ENCODE results near the gene SMYD3. TPM values are rescaled to one million over a fixed set of nuclear protein-coding genes. Genes with fewer than 3 reads are reported as not detected.
A peak's percentile ranks its signal among the peaks of the same experiment; 100 is the strongest.

Gene SMYD3
- total and polyA plus RNA-seq, 2 of the 13 experiments (the other 11 are each of a cell fraction or from before 2014, with no cell fraction given) = 27.7 to 35.8 TPM

DNA sequence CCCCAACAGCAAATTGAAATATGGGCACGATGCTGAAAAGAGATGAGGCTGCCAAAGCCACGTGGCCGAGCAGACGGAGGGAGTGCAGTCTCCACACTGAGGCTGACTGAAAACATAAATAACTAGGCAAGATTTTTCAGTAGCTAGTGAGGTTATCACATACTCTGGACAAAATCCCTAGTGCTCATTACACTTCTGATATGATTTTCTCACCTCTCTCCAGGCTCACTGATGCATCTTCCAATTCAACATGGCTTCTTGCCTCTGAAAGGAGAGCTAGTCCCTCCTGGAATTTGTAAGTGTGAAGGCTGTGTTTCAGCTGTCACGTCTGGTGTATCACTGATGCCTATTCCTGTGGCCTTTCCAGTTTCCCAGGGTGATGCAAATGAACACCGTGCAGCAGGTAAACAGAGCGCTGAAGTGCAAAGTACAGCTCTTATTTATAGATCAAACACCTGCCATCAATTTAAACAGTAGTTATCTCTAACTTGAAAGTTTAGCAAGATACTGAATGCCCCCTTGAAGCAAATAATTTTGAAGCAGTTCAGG, 696.2 kb downstream of the SMYD3 start (continued):
- TF ChIP-seq, protein P1, sequence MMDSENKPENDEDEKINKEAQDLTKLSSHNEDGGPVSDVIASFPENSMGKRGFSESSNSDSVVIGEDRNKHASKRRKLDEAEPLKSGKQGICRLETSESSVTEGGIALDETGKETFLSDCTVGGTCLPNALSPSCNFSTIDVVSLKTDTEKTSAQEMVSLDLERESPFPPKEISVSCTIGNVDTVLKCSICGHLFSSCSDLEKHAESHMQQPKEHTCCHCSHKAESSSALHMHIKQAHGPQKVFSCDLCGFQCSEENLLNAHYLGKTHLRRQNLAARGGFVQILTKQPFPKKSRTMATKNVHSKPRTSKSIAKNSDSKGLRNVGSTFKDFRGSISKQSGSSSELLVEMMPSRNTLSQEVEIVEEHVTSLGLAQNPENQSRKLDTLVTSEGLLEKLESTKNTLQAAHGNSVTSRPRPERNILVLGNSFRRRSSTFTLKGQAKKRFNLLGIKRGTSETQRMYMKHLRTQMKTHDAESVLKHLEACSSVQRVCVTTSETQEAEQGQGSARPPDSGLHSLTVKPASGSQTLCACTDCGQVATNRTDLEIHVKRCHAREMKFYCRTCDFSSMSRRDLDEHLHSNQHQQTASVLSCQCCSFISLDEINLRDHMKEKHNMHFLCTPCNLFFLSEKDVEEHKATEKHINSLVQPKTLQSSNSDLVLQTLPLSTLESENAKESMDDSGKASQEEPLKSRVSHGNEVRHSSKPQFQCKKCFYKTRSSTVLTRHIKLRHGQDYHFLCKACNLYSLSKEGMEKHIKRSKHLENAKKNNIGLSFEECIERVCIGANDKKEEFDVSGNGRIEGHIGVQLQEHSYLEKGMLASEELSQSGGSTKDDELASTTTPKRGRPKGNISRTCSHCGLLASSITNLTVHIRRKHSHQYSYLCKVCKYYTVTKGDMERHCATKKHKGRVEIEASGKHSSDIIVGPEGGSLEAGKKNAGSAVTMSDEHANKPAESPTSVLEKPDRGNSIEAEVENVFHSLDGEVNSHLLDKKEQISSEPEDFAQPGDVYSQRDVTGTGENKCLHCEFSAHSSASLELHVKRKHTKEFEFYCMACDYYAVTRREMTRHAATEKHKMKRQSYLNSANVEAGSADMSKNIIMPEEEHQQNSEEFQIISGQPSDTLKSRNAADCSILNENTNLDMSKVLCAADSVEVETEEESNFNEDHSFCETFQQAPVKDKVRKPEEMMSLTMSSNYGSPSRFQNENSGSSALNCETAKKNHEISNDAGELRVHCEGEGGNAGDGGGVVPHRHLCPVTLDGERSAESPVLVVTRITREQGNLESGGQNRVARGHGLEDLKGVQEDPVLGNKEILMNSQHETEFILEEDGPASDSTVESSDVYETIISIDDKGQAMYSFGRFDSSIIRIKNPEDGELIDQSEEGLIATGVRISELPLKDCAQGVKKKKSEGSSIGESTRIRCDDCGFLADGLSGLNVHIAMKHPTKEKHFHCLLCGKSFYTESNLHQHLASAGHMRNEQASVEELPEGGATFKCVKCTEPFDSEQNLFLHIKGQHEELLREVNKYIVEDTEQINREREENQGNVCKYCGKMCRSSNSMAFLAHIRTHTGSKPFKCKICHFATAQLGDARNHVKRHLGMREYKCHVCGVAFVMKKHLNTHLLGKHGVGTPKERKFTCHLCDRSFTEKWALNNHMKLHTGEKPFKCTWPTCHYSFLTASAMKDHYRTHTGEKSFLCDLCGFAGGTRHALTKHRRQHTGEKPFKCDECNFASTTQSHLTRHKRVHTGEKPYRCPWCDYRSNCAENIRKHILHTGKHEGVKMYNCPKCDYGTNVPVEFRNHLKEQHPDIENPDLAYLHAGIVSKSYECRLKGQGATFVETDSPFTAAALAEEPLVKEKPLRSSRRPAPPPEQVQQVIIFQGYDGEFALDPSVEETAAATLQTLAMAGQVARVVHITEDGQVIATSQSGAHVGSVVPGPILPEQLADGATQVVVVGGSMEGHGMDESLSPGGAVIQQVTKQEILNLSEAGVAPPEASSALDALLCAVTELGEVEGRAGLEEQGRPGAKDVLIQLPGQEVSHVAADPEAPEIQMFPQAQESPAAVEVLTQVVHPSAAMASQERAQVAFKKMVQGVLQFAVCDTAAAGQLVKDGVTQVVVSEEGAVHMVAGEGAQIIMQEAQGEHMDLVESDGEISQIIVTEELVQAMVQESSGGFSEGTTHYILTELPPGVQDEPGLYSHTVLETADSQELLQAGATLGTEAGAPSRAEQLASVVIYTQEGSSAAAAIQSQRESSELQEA (CRISPR knock-in tag; IDR thresholded peaks at IDR 0.05; ENCODE audit: not compliant biosample characterization) = no peak
- TF ChIP-seq ZNF777 (CRISPR knock-in tag; IDR thresholded peaks at IDR 0.05) = no peak
- TF ChIP-seq YEATS4 (CRISPR knock-in tag; IDR thresholded peaks at IDR 0.05; ENCODE audit: borderline replicate concordance) = peak; percentile 36; the same call in 1 of the 2 replicates
- TF ChIP-seq EED (CRISPR knock-in tag; IDR thresholded peaks at IDR 0.05) = no peak
- peak; percentile 90; the same call in 1 of the 2 replicates for TF ChIP-seq ZNF292 (CRISPR knock-in tag; IDR thresholded peaks at IDR 0.05; ENCODE audit: borderline replicate concordance, low read depth)
- no peak for TF ChIP-seq ZNF558 (CRISPR knock-in tag; IDR thresholded peaks at IDR 0.05; ENCODE audit: borderline replicate concordance)
- TF ChIP-seq KDM5B (CRISPR knock-in tag; IDR thresholded peaks at IDR 0.05; ENCODE audit: borderline replicate concordance) = no peak
- no peak for TF ChIP-seq SMARCE1 (IDR thresholded peaks at IDR 0.05; ENCODE audit: borderline replicate concordance)
- peak; percentile 100 for TF ChIP-seq MEF2D (CRISPR knock-in tag; IDR thresholded peaks at IDR 0.05)
- no peak for TF ChIP-seq MAF1 (CRISPR knock-in tag; IDR thresholded peaks at IDR 0.05; ENCODE audit: borderline replicate concordance)
- TF ChIP-seq, protein P2, sequence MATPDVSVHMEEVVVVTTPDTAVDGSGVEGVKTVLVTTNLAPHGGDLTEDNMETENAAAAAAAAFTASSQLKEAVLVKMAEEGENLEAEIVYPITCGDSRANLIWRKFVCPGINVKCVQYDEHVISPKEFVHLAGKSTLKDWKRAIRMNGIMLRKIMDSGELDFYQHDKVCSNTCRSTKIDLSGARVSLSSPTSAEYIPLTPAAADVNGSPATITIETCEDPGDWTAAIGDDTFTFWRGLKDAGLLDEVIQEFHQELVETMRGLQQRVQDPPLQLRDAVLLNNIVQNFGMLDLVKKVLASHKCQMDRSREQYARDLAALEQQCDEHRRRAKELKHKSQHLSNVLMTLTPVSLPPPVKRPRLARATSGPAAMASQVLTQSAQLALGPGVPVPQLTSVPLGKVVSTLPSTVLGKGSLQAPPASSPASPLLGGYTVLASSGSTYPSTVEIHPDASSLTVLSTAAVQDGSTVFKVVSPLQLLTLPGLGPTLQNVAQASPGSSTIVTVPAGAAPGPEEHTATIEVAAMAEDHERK (CRISPR knock-in tag; IDR thresholded peaks at IDR 0.05; ENCODE audit: low read depth) = no peak
- no peak for TF ChIP-seq ZNF446 (CRISPR knock-in tag; IDR thresholded peaks at IDR 0.05)
- no peak for TF ChIP-seq MTA3 (CRISPR knock-in tag; IDR thresholded peaks at IDR 0.05)
- no peak for TF ChIP-seq YY1 (IDR thresholded peaks at IDR 0.05; ENCODE audit: insufficient read depth, insufficient replicate concordance, low read depth, low read length)
- no peak for TF ChIP-seq CAMTA2 (CRISPR knock-in tag; IDR thresholded peaks at IDR 0.05; ENCODE audit: borderline replicate concordance)
- no peak for TF ChIP-seq SP140L (CRISPR knock-in tag; IDR thresholded peaks at IDR 0.05; ENCODE audit: borderline replicate concordance)
- TF ChIP-seq POGZ (CRISPR knock-in tag; IDR thresholded peaks at IDR 0.05) = peak; percentile 51; the same call in 1 of the 2 replicates
- peak; percentile 82 for TF ChIP-seq PHF21A (CRISPR knock-in tag; IDR thresholded peaks at IDR 0.05)
- TF ChIP-seq KMT2A (CRISPR knock-in tag; IDR thresholded peaks at IDR 0.05) = no peak
- TF ChIP-seq ZNF441 (CRISPR knock-in tag; IDR thresholded peaks at IDR 0.05; ENCODE audit: borderline replicate concordance) = peak; percentile 58; the same call in 1 of the 2 replicates
- no peak for TF ChIP-seq KAT2B (IDR thresholded peaks at IDR 0.05; ENCODE audit: borderline replicate concordance, low read depth, low read length)
- peak; percentile 68 for TF ChIP-seq ZNF331 (CRISPR knock-in tag; IDR thresholded peaks at IDR 0.05)
